Kidney (tissue), 14 donors: ENCODE measurements around the gene DRP2. TPM values are rescaled to one million over a fixed set of nuclear protein-coding genes. Genes with fewer than 3 reads are reported as not detected.

Experiments
- DNase-seq, 5 donors: peaks; one replicate each; pipeline ENCODE4 v3.0.0-alpha.2; 2013 to 2020
- FAIRE-seq: peaks from 2 replicates; lab custom pipeline; 2012; peaks lifted over from hg19 to GRCh38; lab: Jason Lieb, UNC
- H3K27ac ChIP-seq, 2 donors: one replicate each; pipeline ENCODE4 v1.7.0; 2013; ENCODE audit warnings: low read depth in 2 of 2, low read length in 2 of 2, inconsistent platforms in 1 of 2
- H3K27me3 ChIP-seq: one replicate; pipeline ENCODE4 v1.7.1; 2013; ENCODE audit warnings: low read length, inconsistent platforms; ENCODE audit not compliant: control insufficient read depth, insufficient read depth
- H3K36me3 ChIP-seq, 3 donors: one replicate each; pipeline versions ENCODE4 v1.7.0 to v1.7.1; 2013; ENCODE audit warnings: low read length in 3 of 3, control low read depth in 1 of 3, inconsistent platforms in 1 of 3; ENCODE audit not compliant: insufficient read depth in 3 of 3, control insufficient read depth in 2 of 3
- H3K4me1 ChIP-seq, 3 donors: one replicate each; pipeline versions ENCODE4 v1.7.0 to v1.7.1; 2013; ENCODE audit warnings: low read length in 3 of 3, inconsistent platforms in 1 of 3, low read depth in 1 of 3; ENCODE audit not compliant: control insufficient read depth in 2 of 3, insufficient read depth in 2 of 3
- H3K4me3 ChIP-seq, 3 donors: one replicate each; pipeline versions ENCODE4 v1.7.0 to v1.8.1; 2013; ENCODE audit warnings: low read length in 3 of 3, control low read depth in 1 of 3, inconsistent platforms in 1 of 3
- H3K9ac ChIP-seq, 3 donors: one replicate each; pipeline versions ENCODE4 v1.7.0 to v1.7.1; 2013; ENCODE audit warnings: low read length in 3 of 3, control low read depth in 1 of 3, inconsistent platforms in 1 of 3
- H3K9me3 ChIP-seq, 3 donors: one replicate each; pipeline versions ENCODE4 v1.7.0 to v1.7.1; 2013; ENCODE audit warnings: low read length in 3 of 3, control low read depth in 1 of 3, inconsistent platforms in 1 of 3; ENCODE audit not compliant: control insufficient read depth in 2 of 3, insufficient read depth in 1 of 3
- intact Hi-C: fragments of 100-400 bp; cut with DNase I; formaldehyde crosslinking; loops from one replicate; pipeline ENCODE4 v1.11.1; 2022
- polyA plus RNA-seq: library from polyadenylated mRNA; stranded (reverse); fragments of 350-450 nt; fragmentation: Illumina TruSeq; extraction: RNeasy Lipid Tissue Mini Kit (QIAGEN cat#74804); gene quantifications from one replicate; pipeline ENCODE4 v1.2.3, GENCODE V29; 2014; ENCODE audit warnings: low read depth, low replicate concordance; ENCODE audit not compliant: insufficient read depth
- total RNA-seq: library from RNA; stranded (reverse); fragmentation: NEBNext Ultra II Directional; extraction: Animal tissue kit (Norgen Biotek cat#: 25700); gene quantifications from one replicate; pipeline ENCODE4 v1.2.1, GENCODE V29; 2021
- TF ChIP-seq, protein P1 (sequence below): IDR thresholded peaks from 3 replicates; pipeline ENCODE4 v1.5.1; 2012; ENCODE audit warnings: mild to moderate bottlenecking, moderate library complexity, borderline replicate concordance; ENCODE audit not compliant: insufficient read depth; ENCODE audit errors: extremely low read depth
- donor health status: control.
- donor health status: control.
- donor health status: control.
- donor health status: control.
- donor health status: control.
- donor health status: DM: yes; HTN: yes; CAD: no.
- donor health status: Normal renal cell carcinoma (clear cell type).

DRP2 gene
- total and polyA plus RNA-seq, 2 donors from 2014 or later: 0.16 TPM; not detected in 1

GRCh38 chrX:101303790-101304189, 84.2 kb downstream of the DRP2 start:
- no peaks in the 10 kb centered on the region for H3K27me3 ChIP-seq
- no peaks in the 10 kb centered on the region for H3K36me3 ChIP-seq
- FAIRE-seq (no peak), DNase-seq (no peak)
- H3K4me3 ChIP-seq: no peak overlapping the region
- H3K4me1 ChIP-seq: no peaks in the 10 kb centered on the region
- no peaks in the 10 kb centered on the region for H3K9me3 ChIP-seq
- no peak overlapping the region for H3K27ac ChIP-seq
- intact Hi-C loops: no loop called here
- TF ChIP-seq, protein P1, sequence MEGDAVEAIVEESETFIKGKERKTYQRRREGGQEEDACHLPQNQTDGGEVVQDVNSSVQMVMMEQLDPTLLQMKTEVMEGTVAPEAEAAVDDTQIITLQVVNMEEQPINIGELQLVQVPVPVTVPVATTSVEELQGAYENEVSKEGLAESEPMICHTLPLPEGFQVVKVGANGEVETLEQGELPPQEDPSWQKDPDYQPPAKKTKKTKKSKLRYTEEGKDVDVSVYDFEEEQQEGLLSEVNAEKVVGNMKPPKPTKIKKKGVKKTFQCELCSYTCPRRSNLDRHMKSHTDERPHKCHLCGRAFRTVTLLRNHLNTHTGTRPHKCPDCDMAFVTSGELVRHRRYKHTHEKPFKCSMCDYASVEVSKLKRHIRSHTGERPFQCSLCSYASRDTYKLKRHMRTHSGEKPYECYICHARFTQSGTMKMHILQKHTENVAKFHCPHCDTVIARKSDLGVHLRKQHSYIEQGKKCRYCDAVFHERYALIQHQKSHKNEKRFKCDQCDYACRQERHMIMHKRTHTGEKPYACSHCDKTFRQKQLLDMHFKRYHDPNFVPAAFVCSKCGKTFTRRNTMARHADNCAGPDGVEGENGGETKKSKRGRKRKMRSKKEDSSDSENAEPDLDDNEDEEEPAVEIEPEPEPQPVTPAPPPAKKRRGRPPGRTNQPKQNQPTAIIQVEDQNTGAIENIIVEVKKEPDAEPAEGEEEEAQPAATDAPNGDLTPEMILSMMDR: no peak
- no peak overlapping the region for H3K9ac ChIP-seq

Other genes with a start within 250 kb of the DRP2 start
- 24.8 TPM for gene TRMT2B, start 167.7 kb upstream of the DRP2 start, total RNA-seq
- 8.6 TPM for gene TRMT2B, start 167.7 kb upstream of the DRP2 start, polyA plus RNA-seq
- 1.1 TPM for gene TMEM35A, start 140.9 kb upstream of the DRP2 start, total RNA-seq
- gene TMEM35A, start 140.9 kb upstream of the DRP2 start, polyA plus RNA-seq: 0.75 TPM
- gene CENPI, start 121.6 kb upstream of the DRP2 start, total RNA-seq: 0.66 TPM
- gene CENPI, start 121.6 kb upstream of the DRP2 start, polyA plus RNA-seq: not detected
- gene TAF7L, start 71.5 kb downstream of the DRP2 start, total RNA-seq: not detected
- gene TAF7L, start 71.5 kb downstream of the DRP2 start, polyA plus RNA-seq: 0.30 TPM
- gene TIMM8A, start 129.0 kb downstream of the DRP2 start, total RNA-seq: 13.1 TPM
- gene TIMM8A, start 129.0 kb downstream of the DRP2 start, polyA plus RNA-seq: 12.9 TPM
- 13.9 TPM for gene BTK, start 166.4 kb downstream of the DRP2 start, total RNA-seq
- gene BTK, start 166.4 kb downstream of the DRP2 start, polyA plus RNA-seq: 0.77 TPM
- 148 TPM for gene RPL36A, start 171.2 kb downstream of the DRP2 start, total RNA-seq
- 1,711 TPM for gene RPL36A, start 171.2 kb downstream of the DRP2 start, polyA plus RNA-seq
- 23.9 TPM for gene GLA, start 188.1 kb downstream of the DRP2 start, total RNA-seq
- gene GLA, start 188.1 kb downstream of the DRP2 start, polyA plus RNA-seq: 34.7 TPM
- 79.5 TPM for gene HNRNPH2, start 188.4 kb downstream of the DRP2 start, total RNA-seq
- 68.1 TPM for gene HNRNPH2, start 188.4 kb downstream of the DRP2 start, polyA plus RNA-seq